ENCODE results near the gene NDUFA11.

The NDUFA11 gene

GRCh38 chr19:5932146-5932545 lies 28.6 kb upstream of the NDUFA11 start:
- DNase-seq = no peak

- no peak for DNase-seq
Measured at GRCh38 chr19:5931251-5931650, 27.7 kb upstream of the NDUFA11 start.

- no peak for DNase-seq
Measured at GRCh38 chr19:5929625-5930024, 26.0 kb upstream of the NDUFA11 start.

- DNase-seq = no peak
Measured at GRCh38 chr19:5929179-5929578, 25.6 kb upstream of the NDUFA11 start.

GRCh38 chr19:5927441-5927821 lies 23.8 kb upstream of the NDUFA11 start:
- no peak for DNase-seq

GRCh38 chr19:5926641-5927440 lies 23.3 kb upstream of the NDUFA11 start:
- DNase-seq = no peak

DNA sequence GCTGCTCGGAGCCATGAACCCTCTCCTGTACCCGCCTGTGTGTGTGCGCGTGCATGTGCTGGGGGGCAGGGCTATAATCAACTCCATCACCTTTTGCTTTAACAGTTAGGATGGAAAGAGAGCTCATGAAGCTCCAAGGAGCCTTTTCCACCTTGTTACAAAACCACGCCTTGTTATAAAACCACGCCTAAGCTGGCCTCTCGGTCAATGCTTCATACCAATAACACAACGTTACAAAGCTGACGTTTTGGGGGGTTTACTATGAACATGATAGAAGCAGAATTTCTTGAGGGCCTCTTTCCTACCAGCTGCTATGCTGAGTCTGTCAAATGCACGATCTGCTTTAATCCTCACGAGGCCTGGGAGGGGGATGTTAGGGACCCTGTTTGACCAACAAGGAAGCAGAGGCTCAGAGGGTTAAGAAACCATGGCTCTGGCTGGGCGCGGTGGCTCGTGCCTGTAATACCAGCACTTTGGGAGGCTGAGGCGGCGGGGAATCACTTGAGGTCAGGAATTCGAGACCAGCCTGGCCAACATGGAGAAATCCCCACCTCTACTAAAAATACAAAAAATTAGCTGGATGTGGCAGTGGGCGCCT lies 22.3 kb upstream of the NDUFA11 start:
- DNase-seq = no peak

DNA sequence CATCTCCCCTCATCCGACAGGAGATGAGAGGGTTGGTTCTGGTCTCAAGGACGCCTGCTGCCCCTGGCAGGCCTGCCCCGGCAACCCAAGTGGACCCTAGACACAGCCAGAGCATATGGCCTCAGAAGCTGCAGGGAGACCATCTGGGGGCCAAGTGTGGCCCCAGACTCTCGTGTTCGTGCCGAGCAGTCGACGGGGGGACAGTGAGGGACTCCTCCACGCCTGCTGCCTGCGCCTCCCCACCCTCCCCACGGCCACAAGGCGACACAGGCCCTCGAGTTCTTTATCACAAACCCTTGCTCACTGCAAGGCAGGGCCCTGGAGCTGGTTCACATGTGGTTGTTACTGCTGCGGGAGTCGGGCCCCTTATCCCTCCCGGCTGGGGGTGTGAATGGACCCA lies 19.8 kb upstream of the NDUFA11 start:
- DNase-seq = no peak

- no peak for DNase-seq
Measured at GRCh38 chr19:5922161-5922545, 18.6 kb upstream of the NDUFA11 start.

GRCh38 chr19:5921516-5922160 lies 18.0 kb upstream of the NDUFA11 start:
- no peak for DNase-seq

GRCh38 chr19:5918463-5919079 lies 15.0 kb upstream of the NDUFA11 start:
- DNase-seq = no peak

- DNase-seq = no peak
Measured at GRCh38 chr19:5917431-5918107, 14.0 kb upstream of the NDUFA11 start.

DNA sequence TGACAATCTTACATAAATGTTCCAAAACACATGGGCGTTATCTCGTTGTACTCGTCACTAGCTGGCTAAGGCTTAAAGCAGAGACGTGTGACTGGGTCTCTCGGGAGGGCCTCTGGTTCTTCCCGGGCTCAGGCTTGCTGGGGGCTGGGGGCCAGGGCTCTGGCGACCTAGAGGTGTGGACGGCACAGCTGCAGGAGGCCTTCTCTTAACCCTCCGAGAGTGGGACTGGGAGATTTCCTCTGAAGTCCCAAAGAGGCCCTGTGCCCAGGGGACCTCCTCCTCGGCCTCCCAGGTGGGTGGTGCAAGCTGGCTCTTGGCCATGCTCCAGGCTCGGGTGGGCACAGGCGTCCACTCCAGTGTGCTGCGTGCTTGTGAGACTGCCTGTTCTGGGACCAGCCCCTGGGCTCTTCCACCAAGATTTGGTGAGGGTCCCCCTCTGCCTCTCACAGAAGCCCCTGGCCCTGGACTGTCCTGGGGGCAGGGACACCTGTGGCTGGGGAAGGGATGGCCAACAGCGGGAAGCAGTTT lies 12.7 kb upstream of the NDUFA11 start:
- no peak for DNase-seq

- DNase-seq = no peak
Measured at GRCh38 chr19:5915782-5916165, 12.2 kb upstream of the NDUFA11 start.

GRCh38 chr19:5914946-5915781 lies 11.6 kb upstream of the NDUFA11 start:
- no peak for DNase-seq

DNA sequence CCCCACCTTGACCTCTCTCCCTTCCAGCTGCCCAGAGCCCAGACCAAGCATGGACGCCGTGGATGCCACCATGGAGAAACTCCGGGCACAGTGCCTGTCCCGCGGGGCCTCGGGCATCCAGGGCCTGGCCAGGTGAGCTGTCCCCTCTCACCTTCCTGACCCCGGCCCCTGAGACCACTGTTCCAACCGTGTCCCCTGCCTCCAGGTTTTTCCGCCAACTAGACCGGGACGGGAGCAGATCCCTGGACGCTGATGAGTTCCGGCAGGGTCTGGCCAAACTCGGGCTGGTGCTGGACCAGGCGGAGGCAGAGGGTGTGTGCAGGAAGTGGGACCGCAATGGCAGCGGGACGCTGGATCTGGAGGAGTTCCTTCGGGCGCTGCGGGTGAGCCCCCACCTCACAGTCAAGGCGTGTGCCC lies 10.8 kb upstream of the NDUFA11 start:
- DNase-seq = no peak

- no peak for DNase-seq
Measured at GRCh38 chr19:5913739-5914357, 10.3 kb upstream of the NDUFA11 start, which contains the start of gene CAPS. CAPS (plus strand) TSS chr19:5914254; CDS start chr19:5914407, 153 bp downstream.

GRCh38 chr19:5911366-5911765 lies 7.8 kb upstream of the NDUFA11 start:
- DNase-seq = no peak

DNA sequence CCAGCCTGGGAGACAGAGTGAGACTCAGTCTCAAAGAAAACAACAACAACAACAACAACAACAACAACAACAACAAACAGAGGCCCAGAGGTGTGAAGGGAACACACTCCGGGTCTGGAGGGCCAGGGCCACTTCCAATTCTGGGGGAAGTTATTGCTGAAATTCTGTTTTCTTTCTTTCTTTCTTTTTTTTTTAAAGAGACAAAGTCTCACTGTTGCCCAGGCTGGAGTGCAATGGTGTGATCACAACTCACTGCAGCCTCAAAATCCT lies 7.0 kb upstream of the NDUFA11 start:
- no peak for DNase-seq

- no peak for DNase-seq
Measured at GRCh38 chr19:5908773-5909442, 5.3 kb upstream of the NDUFA11 start.

DNA sequence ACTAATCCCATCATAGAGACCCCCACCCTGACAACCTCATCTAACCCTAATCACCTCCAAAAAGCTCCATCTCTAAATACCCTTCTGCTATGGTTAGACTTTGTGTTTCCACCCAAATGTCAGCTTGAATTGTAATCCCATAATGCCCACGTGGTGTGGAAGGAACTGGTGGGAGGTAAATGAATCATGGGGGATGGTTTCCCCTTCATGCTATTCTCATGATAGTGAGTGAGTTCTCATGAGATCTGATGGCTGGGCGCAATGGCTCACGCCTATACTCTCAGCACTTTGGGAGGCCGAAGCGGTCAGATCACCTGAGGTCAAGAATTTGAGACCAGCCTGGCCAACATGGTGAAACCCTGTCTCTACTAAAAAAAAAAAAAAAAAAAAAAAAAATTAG lies 3.7 kb upstream of the NDUFA11 start:
- no peak for DNase-seq

Measured in COR-L47 (cell line).